SU-DHL-6 (cell line): ENCODE data around the gene CLPX.

Experiments used
- EZH2phosphoT487 ChIP-seq: fragments of 200-600 bp; sonication (generic), shearing (Covaris generic); conservative IDR thresholded peaks from 2 replicates; pipeline ENCODE4 v1.6.1; 2018; ENCODE audit warnings: mild to moderate bottlenecking, antibody characterized with exemption, low read length, moderate library complexity, mixed read lengths
- TF ChIP-seq, protein P1 (sequence below): fragments of 200-600 bp; sonication (generic); IDR thresholded peaks from one replicate; pipeline ENCODE4 v1.5.1; 2017; ENCODE audit warnings: antibody characterized with exemption, mild to moderate bottlenecking, low read length, moderate library complexity; ENCODE audit not compliant: insufficient read depth, poor library complexity, severe bottlenecking

DNA sequence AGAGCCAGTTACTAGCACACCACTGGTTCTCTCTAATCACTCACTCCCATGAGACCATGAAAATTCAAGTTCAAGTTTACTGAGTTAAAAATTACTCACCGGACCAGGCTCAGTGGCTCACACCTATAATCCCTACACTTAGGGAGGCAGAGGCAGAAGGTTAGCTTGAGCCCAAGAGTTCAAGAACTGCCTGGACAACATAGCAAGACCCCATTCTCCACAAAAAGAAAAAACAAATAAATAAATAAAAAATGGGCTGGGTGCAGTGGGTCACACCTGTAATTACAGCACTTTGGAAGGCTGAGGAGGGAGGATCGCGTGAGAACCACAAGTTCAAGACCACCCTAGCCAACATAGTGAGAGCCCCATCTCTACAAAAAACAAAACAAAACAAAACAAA lies 47.4 kb upstream of the CLPX start:
- TF ChIP-seq, protein P1, sequence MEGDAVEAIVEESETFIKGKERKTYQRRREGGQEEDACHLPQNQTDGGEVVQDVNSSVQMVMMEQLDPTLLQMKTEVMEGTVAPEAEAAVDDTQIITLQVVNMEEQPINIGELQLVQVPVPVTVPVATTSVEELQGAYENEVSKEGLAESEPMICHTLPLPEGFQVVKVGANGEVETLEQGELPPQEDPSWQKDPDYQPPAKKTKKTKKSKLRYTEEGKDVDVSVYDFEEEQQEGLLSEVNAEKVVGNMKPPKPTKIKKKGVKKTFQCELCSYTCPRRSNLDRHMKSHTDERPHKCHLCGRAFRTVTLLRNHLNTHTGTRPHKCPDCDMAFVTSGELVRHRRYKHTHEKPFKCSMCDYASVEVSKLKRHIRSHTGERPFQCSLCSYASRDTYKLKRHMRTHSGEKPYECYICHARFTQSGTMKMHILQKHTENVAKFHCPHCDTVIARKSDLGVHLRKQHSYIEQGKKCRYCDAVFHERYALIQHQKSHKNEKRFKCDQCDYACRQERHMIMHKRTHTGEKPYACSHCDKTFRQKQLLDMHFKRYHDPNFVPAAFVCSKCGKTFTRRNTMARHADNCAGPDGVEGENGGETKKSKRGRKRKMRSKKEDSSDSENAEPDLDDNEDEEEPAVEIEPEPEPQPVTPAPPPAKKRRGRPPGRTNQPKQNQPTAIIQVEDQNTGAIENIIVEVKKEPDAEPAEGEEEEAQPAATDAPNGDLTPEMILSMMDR = no peak
- no peak for TF ChIP-seq EZH2phosphoT487
